D721Med (cell line): ENCODE results near the gene ZNF736.

Experiments
- DNase-seq: peaks from one replicate; pipeline ENCODE4 v3.0.0; 2011; ENCODE audit warnings: low spot score; ENCODE audit not compliant: insufficient read length
- FAIRE-seq: peaks from 2 replicates; lab custom pipeline; 2011; peaks lifted over from hg19 to GRCh38; lab: Jason Lieb, UNC
- TF ChIP-seq, protein P1 (sequence below): IDR thresholded peaks from 2 replicates; pipeline ENCODE4 v1.5.1; 2012; ENCODE audit warnings: mild to moderate bottlenecking, control low read depth; ENCODE audit not compliant: insufficient read depth; ENCODE audit errors: missing control alignments

ZNF736 gene

DNA sequence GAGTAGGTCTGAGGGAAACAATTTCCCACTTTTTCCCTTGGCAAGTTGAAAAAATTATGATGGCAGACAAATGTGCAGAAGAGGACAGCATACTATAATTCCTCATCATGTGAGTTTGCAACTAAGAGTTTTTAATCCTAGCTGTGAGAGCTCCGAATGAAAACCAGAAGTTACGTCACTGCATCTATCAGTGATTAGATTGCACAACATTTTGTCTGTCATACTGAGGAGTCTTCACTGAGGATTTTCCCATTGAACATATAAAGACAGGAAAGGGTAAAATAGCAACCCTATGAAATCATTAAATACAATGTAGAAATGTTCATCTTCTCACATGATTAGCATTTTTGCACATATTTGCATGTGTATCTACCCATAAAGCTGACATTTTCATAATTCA lies 45.8 kb downstream of the ZNF736 start:
- TF ChIP-seq, protein P1, sequence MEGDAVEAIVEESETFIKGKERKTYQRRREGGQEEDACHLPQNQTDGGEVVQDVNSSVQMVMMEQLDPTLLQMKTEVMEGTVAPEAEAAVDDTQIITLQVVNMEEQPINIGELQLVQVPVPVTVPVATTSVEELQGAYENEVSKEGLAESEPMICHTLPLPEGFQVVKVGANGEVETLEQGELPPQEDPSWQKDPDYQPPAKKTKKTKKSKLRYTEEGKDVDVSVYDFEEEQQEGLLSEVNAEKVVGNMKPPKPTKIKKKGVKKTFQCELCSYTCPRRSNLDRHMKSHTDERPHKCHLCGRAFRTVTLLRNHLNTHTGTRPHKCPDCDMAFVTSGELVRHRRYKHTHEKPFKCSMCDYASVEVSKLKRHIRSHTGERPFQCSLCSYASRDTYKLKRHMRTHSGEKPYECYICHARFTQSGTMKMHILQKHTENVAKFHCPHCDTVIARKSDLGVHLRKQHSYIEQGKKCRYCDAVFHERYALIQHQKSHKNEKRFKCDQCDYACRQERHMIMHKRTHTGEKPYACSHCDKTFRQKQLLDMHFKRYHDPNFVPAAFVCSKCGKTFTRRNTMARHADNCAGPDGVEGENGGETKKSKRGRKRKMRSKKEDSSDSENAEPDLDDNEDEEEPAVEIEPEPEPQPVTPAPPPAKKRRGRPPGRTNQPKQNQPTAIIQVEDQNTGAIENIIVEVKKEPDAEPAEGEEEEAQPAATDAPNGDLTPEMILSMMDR = no peak
- FAIRE-seq (peak; percentile 11), DNase-seq (no peak)

DNA sequence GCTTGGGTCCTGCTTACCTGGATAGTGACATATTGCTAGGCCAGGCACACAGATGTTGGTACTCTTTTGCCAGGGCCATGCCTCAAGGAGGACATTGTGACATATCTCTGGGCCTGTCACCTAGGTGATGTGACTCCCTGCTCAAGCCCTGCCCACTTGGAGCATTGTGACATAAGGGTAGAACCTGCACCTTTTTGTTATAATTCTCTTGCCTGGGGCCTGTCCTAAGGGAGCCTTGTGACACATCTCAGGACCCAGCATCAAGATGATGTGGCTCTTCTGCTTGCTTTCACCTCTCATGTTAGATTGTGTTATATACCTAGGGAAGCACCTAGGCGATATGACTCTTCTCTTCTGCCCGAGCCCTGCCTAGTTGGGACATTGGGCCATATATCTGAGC lies 57.4 kb downstream of the ZNF736 start:
- DNase-seq (no peak), FAIRE-seq (no peak)
- TF ChIP-seq, protein P1 = no peak

DNA sequence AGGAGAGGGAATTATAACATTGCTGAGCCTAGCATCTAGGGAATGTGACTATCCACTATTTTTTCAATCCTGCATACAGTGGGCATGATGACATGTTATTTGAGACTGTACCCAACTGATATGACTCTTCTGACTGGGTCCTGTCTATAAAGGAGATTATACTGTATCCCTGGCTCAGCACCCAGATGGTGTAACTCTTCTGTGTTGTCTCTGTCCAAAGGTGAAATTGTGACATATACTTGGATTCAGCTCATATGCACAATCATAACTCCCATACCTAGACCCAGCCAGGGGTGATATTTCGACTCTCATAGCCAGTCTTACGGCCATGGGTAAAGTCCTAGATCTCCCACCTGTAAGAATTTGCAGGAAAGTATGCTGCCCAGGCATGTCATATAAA lies 59.3 kb downstream of the ZNF736 start:
- DNase-seq (no peak), FAIRE-seq (no peak)
- TF ChIP-seq, protein P1 = no peak

DNA sequence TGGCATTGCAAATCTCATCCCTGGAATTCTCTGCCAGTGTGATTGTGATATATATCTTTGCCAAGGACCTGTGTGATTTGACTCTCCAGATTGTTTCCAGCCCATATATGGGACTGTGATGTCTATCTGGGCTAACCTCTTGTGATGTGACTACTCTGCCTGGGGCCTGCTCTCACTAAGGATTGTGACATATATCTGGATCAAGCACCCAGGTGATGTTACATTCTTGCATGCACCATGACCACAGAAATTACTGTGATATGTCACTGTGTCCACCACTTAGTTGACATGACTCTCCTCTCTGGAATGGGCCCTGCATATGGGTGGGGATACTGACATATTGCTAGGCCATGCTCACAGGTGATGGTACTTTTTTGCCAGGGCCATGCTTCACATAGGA lies 86.6 kb downstream of the ZNF736 start:
- FAIRE-seq = no peak
- TF ChIP-seq, protein P1 = no peak
- no peak for DNase-seq
